HEK293 (cell line): Measurements from ENCODE around the gene PDXK.
A peak's percentile ranks its signal among the peaks of the same experiment; 100 is the strongest.

Experiments
- KLF1 ChIP-seq: fragments of 450-650 bp; formaldehyde crosslinking; IDR thresholded peaks from 2 replicates; pipeline ENCODE4 v1.5.1; 2016; ENCODE audit warnings: missing biosample characterization, missing genetic modification characterization
- SALL2 ChIP-seq: fragments of 450-650 bp; formaldehyde crosslinking; IDR thresholded peaks from 2 replicates; pipeline ENCODE4 v1.5.0; 2017; ENCODE audit warnings: missing biosample characterization, mild to moderate bottlenecking, missing genetic modification characterization, borderline replicate concordance
- ZNF223 ChIP-seq: fragments of 450-650 bp; formaldehyde crosslinking; IDR thresholded peaks from 2 replicates; pipeline ENCODE4 v1.5.1; 2016; ENCODE audit warnings: missing biosample characterization, missing genetic modification characterization
- ZNF239 ChIP-seq: fragments of 450-650 bp; formaldehyde crosslinking; IDR thresholded peaks from 2 replicates; pipeline ENCODE4 v1.5.1; 2016; ENCODE audit warnings: missing biosample characterization, missing genetic modification characterization
- ZNF324 ChIP-seq: fragments of 450-650 bp; formaldehyde crosslinking; IDR thresholded peaks from 2 replicates; pipeline ENCODE4 v1.5.1; 2016; ENCODE audit warnings: missing biosample characterization, missing genetic modification characterization
- ZNF692 ChIP-seq: fragments of 450-650 bp; formaldehyde crosslinking; IDR thresholded peaks from 2 replicates; pipeline ENCODE4 v1.5.1; 2016; ENCODE audit warnings: missing biosample characterization, missing genetic modification characterization
- TF ChIP-seq, protein P1 (sequence below): fragments of 450-650 bp; formaldehyde crosslinking; IDR thresholded peaks from 2 replicates; pipeline ENCODE4 v1.5.1; 2016; ENCODE audit warnings: missing biosample characterization, missing genetic modification characterization

DNA sequence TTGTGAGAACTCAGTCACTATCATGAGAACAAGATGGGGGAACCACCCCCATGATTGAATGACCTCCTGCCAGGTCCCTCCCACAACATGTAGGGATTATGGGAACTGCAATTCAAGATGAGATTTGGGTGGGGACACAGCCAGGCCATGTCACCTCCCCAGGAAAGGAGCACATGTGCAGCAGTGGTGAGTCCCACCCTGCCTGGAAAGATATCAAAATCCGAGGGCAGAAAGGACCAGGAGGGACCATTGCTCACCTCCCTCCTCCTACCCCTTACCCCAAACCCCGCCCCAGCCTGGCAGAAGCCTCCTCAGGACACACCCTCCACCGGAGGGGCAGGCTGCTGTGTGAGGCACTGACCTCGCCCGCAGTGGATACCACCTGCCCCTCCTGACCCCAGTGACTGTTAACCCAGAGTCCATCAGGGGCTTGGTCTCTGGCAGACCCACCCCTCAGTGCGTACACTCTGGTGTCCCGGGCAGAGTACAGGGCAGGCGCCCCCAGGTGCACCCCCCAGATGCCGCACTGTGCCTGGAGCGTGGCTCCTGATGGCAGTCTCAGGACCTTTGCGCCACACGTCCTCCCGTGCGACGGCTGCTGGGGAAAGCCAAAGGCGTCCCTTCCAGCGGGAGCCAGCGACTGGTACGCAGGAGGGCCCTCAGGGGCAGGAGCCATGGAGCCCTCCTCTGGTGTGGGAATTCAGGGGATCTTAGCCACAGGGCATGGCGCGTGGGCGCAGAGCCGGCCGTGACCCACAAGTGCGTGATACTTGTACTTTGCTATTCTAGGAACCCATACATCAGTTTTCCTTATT lies 20.9 kb downstream of the PDXK start:
- TF ChIP-seq ZNF324 (no peak), KLF1 (tag by site-specific recombination) (peak; percentile 82; the same call in 1 of the 2 replicates), ZNF692 (tag by site-specific recombination) (no peak), ZNF223 (tag by site-specific recombination) (no peak), SALL2 (tag by site-specific recombination) (no peak), ZNF239 (tag by site-specific recombination) (no peak)
- TF ChIP-seq, protein P1, sequence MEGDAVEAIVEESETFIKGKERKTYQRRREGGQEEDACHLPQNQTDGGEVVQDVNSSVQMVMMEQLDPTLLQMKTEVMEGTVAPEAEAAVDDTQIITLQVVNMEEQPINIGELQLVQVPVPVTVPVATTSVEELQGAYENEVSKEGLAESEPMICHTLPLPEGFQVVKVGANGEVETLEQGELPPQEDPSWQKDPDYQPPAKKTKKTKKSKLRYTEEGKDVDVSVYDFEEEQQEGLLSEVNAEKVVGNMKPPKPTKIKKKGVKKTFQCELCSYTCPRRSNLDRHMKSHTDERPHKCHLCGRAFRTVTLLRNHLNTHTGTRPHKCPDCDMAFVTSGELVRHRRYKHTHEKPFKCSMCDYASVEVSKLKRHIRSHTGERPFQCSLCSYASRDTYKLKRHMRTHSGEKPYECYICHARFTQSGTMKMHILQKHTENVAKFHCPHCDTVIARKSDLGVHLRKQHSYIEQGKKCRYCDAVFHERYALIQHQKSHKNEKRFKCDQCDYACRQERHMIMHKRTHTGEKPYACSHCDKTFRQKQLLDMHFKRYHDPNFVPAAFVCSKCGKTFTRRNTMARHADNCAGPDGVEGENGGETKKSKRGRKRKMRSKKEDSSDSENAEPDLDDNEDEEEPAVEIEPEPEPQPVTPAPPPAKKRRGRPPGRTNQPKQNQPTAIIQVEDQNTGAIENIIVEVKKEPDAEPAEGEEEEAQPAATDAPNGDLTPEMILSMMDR = no peak
